ENCODE data around the gene LRRC75A. TPM values are rescaled to one million over a fixed set of nuclear protein-coding genes. Genes with fewer than 3 reads are reported as not detected.

Gene LRRC75A
- polyA plus RNA-seq, 1 donor (not counting 4 experiments of a cell fraction or from before 2014, with no cell fraction given): not detected

DNA sequence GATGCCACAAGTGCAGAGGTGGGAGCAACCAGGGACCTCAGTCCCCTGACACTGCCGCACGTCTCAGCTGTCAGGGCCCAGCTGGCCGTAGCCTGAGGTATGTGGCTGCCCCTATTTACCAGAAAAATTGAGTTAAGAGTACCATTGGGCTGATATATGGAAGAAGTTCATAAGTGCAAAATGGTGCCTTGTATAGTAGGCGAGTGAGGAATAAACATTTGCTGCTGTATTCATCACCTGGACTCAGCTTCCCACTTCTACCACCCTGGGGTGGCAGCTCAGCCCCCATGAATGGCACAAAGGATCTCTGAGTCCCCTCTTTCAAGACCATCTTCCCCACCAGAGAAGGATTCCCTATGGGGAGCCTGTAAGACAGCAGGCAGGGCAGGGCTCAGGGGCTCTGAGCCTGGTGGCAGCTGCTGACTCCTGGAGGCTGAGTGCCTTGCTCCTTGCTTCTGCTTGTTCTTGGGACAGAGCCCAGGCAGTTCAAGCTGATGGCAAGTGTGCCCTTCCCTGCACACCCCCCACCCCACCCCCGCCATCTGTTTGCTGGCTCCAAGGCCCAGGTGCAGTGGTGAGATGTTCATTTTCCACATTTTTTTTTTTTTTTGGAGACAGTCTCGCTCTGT is 47.6 kb downstream of the LRRC75A start:
- Histone ChIP-seq H3K27me3 (ENCODE audit: control insufficient read depth, extremely low read depth, insufficient read depth, low read length) (no peaks in the 10 kb centered on the region), H3K9ac (ENCODE audit: control insufficient read depth, extremely low read depth, insufficient read depth, low read length) (no peak overlapping the region), H4K20me1 (ENCODE audit: control insufficient read depth, extremely low read depth, insufficient read depth, low read length) (peaks cover 62% of the 10 kb centered on the region), H3K9me1 (ENCODE audit: control insufficient read depth, extremely low read depth, insufficient read depth, low read length) (no peaks in the 10 kb centered on the region), H3K4me3 (ENCODE audit: control insufficient read depth in 2 of 3, extremely low read depth in 1 of 3, insufficient read depth in 2 of 3, low read depth in 1 of 3, low read length in 3 of 3) (no peak overlapping the region), H2AFZ (ENCODE audit: control insufficient read depth, low read length) (no peak overlapping the region), H3K27ac (ENCODE audit: control insufficient read depth, insufficient read depth, low read length) (no peak overlapping the region), H3K36me3 (ENCODE audit: control insufficient read depth in 2 of 2, extremely low read depth in 1 of 2, insufficient read depth in 2 of 2, low read length in 2 of 2) (peaks cover 38 to 50% of the 10 kb centered on the region in 2 experiments), H3K9me3 (ENCODE audit: control insufficient read depth, low read depth, low read length) (no peaks in the 10 kb centered on the region), H3K4me1 (ENCODE audit: control insufficient read depth, extremely low read depth, insufficient read depth, low read length) (peaks cover 19% of the 10 kb centered on the region), H3K4me2 (ENCODE audit: control insufficient read depth, extremely low read depth, insufficient read depth, low read depth, low read length) (no peak overlapping the region), H3K79me2 (ENCODE audit: control insufficient read depth, insufficient read depth, low read length) (peaks cover 27% of the 10 kb centered on the region)
- DNase-seq (ENCODE audit: low read depth, low spot score) (no peak), FAIRE-seq (no peak)
- TF ChIP-seq, protein P1, sequence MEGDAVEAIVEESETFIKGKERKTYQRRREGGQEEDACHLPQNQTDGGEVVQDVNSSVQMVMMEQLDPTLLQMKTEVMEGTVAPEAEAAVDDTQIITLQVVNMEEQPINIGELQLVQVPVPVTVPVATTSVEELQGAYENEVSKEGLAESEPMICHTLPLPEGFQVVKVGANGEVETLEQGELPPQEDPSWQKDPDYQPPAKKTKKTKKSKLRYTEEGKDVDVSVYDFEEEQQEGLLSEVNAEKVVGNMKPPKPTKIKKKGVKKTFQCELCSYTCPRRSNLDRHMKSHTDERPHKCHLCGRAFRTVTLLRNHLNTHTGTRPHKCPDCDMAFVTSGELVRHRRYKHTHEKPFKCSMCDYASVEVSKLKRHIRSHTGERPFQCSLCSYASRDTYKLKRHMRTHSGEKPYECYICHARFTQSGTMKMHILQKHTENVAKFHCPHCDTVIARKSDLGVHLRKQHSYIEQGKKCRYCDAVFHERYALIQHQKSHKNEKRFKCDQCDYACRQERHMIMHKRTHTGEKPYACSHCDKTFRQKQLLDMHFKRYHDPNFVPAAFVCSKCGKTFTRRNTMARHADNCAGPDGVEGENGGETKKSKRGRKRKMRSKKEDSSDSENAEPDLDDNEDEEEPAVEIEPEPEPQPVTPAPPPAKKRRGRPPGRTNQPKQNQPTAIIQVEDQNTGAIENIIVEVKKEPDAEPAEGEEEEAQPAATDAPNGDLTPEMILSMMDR (optimal IDR thresholded peaks at IDR 0.05 in 1 of 3, IDR thresholded peaks at IDR 0.05 in 1 of 3, conservative IDR thresholded peaks at IDR 0.05 in 1 of 3; ENCODE audit: extremely low read depth in 1 of 3, insufficient read depth in 2 of 3, low read length in 3 of 3): no peak
- TF ChIP-seq EZH2 (IDR thresholded peaks at IDR 0.05; ENCODE audit: low read length): no peak
- dilution Hi-C loops (cut with MboI; ENCODE audit: extremely low pct_ligation_motif_present, low sequenced_read_pairs): no loop called here

GRCh38 chr17:16443511-16444257 is 48.3 kb downstream of the LRRC75A start:
- Histone ChIP-seq H3K79me2 (ENCODE audit: control insufficient read depth, insufficient read depth, low read length) (peaks cover 32% of the 10 kb centered on the region), H3K27me3 (ENCODE audit: control insufficient read depth, extremely low read depth, insufficient read depth, low read length) (no peaks in the 10 kb centered on the region), H3K4me3 (ENCODE audit: control insufficient read depth in 2 of 3, extremely low read depth in 1 of 3, insufficient read depth in 2 of 3, low read depth in 1 of 3, low read length in 3 of 3) (no peak overlapping the region), H3K27ac (ENCODE audit: control insufficient read depth, insufficient read depth, low read length) (no peak overlapping the region), H3K36me3 (ENCODE audit: control insufficient read depth in 2 of 2, extremely low read depth in 1 of 2, insufficient read depth in 2 of 2, low read length in 2 of 2) (peaks cover 38 to 50% of the 10 kb centered on the region in 2 experiments), H4K20me1 (ENCODE audit: control insufficient read depth, extremely low read depth, insufficient read depth, low read length) (peaks cover 56% of the 10 kb centered on the region), H3K4me2 (ENCODE audit: control insufficient read depth, extremely low read depth, insufficient read depth, low read depth, low read length) (no peak overlapping the region), H3K9ac (ENCODE audit: control insufficient read depth, extremely low read depth, insufficient read depth, low read length) (no peak overlapping the region), H3K9me3 (ENCODE audit: control insufficient read depth, low read depth, low read length) (no peaks in the 10 kb centered on the region), H3K4me1 (ENCODE audit: control insufficient read depth, extremely low read depth, insufficient read depth, low read length) (peaks cover 19% of the 10 kb centered on the region), H2AFZ (ENCODE audit: control insufficient read depth, low read length) (no peak overlapping the region), H3K9me1 (ENCODE audit: control insufficient read depth, extremely low read depth, insufficient read depth, low read length) (no peaks in the 10 kb centered on the region)
- TF ChIP-seq, protein P1 (optimal IDR thresholded peaks at IDR 0.05 in 1 of 3, IDR thresholded peaks at IDR 0.05 in 1 of 3, conservative IDR thresholded peaks at IDR 0.05 in 1 of 3; ENCODE audit: extremely low read depth in 1 of 3, insufficient read depth in 2 of 3, low read length in 3 of 3): no peak
- TF ChIP-seq EZH2 (IDR thresholded peaks at IDR 0.05; ENCODE audit: low read length): no peak
- no peak for FAIRE-seq
- dilution Hi-C loops (cut with MboI; ENCODE audit: extremely low pct_ligation_motif_present, low sequenced_read_pairs): no loop called here
- DNase-seq (ENCODE audit: low read depth, low spot score): no peak

All from keratinocyte (primary cell).